HPDE6-E6E7 (cell line): ENCODE results near the gene CBLN2.

Source experiments
- DNase-seq: peaks from one replicate; pipeline ENCODE4 v3.0.0; 2011; ENCODE audit warnings: missing footprints; ENCODE audit errors: extremely low spot score

CBLN2 gene

DNA sequence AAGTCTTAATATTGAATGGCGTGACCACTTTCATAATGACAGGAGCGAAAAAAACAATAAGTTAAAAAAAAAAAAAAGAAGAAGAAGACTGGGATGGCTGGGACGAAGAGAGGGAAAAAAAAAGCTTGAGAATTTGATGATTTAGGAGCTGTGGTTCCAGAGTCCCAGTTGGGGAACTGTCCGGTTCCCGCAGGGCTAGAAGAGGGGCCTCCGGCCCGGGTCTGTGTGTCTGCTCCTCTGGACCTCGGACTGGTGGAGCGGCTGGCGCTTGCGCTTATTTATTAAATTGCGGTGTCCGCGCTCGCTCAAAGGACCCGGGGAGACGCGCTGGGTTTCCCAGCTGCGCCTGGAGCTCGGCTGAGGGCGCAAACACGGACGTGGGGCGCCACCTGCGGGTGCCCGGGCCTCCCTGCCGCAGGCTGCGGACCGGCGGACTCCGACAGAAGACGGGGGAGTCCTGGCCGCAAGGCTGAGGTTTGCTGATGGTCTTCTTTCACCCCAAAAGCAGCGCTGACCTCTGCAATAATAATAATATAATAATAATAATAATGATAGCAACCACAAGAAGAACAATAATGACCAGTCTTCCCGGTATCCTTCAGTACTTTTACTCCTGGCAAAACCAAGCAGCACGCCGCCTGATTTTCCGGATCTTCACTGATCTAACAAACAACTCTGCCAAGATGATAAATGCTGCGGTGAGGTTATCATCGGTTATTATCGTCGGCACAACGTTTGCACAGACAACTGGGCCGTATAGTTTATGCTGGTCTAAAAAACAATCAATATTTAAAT is at the start of gene CBLN2:
CBLN2 (minus strand) TSS at position 251 of the 795 bp plus-strand sequence. CDS start 2,182 bp downstream, outside the sequence.
- peak; percentile 81 for DNase-seq

DNA sequence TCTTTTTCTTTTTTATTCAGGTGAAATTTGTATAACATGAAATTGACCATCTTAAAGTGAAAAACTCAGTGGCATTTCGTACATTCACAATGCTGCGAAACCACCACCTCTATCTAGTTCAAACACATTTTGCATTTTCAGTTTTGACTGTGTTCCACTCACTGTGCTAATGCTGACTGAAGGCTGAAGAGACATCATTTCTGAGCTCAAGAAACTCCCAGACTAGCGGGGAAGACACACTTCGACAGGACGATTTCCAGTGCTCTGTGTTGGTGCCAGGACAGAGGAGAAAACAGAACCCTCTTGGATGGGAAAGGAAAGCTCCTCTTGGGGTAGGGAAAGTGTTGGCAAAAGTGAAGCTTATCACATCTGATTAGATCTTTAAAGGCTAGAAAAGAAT is 44.2 kb upstream of the CBLN2 start:
- no peak for DNase-seq

DNA sequence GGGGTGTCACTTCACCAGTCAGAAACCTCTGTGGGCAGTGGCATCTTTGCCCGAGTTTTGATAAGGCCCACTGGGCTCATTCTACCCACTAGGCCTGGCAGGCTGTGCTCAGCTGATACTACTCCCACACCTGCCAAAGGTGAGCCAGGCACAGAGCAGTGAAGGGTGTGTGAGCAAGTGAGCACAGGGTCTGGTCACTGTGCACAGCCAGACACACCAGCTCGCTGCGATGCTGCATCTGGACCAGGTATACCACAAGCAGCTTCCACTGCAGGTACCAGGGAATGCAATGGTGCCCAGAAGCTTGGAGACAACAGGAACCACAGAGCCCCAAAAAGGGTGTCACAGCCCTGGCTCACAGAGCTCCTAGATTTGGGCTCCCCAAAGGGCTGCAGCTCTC is 40.6 kb upstream of the CBLN2 start:
- DNase-seq: no peak

DNA sequence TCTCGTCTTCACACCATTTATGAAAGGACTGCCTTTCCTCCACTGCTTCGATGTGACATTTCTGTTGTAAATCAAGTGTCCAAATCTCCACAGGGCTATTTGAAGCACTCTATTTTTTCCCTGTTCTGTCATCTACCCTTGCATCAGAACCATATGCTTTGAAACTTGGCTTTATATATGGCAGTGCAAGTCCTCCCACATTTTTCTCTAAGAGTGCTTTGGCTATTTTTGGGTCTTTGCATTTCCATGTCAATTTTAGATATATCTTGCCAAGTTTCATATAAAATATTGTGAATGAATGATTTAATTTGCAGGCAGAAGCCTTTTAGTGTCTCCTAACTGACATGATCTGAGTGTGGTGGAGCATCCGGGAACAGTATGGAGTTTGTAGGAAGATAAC is 37.8 kb upstream of the CBLN2 start:
- DNase-seq: no peak

DNA sequence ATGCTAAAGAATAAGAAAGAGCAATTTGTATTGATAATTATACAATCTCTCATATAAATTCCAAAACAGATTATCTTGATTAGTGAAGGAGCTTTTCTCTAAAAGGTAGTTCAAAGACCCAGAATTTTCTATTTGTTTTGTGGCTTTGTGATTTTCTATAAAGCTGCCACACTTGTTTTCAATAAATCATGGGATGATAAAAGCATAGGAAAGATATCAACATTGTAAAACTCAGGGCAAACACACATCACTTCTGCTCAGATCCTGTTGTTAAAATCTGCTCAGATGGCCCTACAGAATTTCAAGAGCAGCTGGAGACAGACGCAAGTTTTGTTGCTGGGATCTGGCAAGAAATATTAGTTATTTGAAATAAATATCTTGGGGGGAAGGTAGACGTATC is 28.8 kb upstream of the CBLN2 start:
- DNase-seq: no peak

DNA sequence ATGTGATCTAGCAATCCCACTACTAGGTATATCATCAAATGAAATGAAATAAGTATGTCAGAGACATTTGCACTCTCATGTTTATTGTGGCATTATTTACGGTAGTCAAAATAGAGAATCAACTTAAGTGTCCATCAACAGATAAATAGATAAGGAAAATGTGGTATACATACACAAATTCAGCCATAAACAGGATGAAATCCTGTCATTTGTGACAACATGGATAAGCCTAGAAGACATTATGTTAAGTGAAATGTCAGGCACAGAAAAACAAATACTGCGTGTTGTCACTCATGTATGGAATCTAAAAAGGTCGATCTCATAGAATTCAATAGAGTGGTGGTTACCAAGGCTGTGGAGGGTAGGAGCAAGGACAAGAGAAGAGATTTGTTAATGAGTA is 22.1 kb upstream of the CBLN2 start:
- no peak for DNase-seq

DNA sequence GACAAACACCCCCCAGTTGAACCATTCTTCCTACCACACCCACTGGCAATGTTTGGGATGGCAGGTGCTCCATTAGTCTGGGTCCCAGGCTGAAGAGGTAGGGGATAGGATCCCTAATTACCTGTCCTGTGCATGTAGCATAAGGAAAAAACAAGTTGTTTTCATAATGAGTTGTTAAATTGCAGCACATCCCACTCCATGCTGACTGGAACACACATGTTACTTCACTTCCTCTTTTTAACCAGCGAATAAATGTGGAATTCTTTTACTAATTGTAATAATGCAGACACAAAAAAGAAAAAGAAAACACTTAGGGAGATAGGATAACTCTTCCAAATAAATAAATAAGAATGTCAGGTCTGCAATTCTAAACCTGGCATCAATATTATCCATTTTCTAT is 11.8 kb upstream of the CBLN2 start:
- no peak for DNase-seq

DNA sequence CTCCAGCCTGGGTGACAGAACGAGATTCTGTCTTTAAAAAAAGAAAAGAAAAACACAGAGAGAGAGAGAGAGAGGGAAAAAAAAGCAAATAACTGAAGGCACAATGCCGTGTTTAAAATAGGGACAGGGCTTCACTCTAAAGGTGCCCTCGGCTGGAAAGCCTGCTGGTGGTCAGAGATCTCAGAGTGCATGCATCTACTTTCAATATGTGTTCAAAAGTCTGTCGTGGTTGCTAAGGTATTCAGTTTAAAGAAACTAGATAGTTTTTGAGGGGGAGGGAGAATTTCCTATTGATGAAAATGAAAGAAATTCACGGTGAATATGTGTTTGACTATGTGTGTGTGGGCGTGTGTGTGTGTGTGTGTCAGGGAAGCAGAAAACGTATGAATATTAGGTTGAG is 11.0 kb upstream of the CBLN2 start:
- DNase-seq: no peak

DNA sequence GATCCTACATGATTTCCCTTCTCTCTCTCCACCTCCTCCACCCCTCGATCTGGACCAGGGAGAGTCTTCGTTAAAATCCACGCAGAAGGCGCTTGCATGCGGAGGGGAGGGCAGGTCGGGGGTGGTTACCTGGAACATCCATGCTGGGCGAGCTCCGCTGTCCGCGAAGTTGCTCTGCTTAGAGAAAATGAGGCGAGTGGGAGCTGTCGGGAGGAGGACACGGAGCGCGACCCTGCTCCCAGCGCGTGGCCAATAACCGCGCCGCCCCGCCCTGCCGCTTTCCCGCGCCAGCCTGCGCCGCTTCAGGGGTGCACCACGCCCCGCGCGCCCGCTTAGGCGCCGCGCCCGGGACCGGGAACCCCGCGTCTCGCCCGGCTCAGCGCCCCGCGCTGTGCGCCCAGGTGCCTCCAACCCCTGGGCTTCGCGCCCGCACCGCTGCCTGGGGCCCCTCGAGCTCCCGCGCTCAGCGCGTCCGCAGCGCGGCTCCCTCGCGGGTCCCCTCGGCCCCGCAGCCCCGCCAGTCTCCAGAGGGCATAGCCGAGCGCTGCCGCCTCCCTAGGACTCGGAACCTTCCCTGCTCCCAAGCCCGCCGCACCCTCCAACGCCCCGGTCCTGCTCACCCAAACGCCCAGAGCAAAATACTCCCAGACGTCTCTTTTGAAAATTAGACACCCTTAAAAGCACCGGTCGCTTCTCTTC is 636 bp downstream of the CBLN2 start:
- no peak for DNase-seq

DNA sequence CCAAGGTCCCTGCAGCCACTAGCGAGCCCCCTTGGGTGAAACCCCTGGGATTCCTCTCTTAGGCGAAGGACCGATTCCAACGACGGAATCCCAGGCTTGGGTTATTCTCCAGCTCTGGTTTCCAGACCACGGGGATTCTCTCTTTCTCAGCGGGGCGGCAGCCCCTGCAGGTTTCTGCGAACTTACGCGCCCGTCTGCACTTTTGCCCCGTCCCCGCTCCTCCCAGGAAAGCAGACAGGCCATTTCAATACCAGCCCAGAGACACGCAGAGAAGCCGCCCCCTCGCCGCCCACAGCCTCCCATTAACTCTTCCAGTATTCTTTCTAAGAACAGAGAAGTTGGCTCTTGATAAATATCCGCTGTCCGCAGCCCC is 1.2 kb downstream of the CBLN2 start:
- DNase-seq: no peak

DNA sequence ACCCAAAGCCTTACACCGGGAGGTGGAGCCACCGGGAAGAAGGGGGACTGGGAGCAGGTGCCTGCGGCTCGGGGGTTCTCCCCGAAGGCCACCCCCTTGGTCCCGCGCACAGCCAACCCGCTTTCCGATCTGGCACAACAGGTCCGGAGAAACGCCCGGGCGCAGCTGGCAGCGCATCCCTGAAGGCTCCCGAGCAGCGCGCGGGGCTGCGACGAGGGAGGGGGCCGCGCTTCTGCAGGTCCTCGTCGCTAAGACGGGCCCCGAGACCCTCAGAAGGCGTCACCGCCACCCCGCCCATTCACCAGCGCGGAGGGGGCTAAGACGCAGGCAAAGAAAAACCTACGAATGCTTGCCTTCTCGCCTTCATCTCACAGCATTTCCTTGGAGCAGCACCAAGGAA is 1.8 kb downstream of the CBLN2 start:
- no peak for DNase-seq

DNA sequence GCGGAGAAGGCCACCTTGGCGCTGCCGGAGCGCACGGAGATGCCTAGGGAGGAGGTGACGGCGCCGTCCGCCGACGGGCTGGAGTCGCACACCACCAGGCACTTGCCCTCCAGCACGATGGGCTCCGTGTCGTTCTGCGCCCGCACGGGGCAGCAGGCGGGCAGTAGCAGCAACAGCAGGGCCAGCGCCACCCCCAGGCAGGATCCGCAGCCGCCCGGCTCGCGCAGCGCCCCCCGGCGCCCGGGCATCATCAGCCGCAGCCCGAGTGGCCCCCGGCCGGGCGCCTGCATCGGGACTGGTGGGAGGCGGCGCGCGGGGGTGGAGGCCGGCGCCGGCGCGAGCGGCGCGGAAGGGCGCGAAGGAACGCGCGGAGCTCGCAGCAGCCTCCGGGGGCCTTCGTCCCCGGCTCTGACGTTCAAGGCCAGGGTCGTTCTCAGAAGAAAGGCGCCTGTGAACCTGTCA is 2.2 kb downstream of the CBLN2 start:
- DNase-seq: no peak

DNA sequence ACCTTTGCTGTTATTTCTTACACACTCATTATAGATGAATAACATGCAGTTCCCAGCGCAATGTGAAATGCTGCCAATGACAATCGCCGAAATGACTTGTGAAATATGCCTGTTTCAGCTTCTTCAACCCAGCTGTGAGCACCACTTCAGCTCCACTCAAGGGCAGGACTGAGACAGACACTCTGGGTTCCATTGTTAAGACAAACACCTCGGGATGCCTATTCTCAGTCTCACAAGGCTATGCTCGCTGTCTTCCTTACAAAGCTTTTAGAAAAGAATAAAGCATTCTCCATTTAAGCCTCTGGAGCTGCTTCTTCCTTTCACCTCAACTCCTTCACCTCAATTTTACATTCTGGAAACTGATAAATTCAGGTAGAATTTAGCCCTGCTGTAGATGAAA is 4.2 kb downstream of the CBLN2 start:
- DNase-seq: no peak

DNA sequence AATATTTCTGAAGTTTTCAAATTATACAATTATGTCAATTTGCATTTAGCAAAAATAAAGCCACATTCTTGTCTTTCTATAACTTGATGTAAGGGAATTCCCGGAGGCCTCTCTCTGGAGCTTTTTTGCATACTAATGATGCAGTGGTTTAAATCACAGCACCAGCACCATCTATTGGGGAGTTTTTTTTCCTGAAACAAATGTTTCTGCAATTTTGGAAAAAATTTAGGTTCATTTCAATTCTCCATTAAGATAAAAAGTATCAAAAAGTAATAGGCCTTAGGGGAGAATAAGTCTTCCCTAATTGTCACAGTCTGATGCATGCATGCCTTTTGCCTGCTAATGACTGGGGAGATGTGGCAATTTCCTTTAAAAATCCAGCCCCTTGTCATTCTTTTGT is 13.5 kb downstream of the CBLN2 start:
- no peak for DNase-seq

DNA sequence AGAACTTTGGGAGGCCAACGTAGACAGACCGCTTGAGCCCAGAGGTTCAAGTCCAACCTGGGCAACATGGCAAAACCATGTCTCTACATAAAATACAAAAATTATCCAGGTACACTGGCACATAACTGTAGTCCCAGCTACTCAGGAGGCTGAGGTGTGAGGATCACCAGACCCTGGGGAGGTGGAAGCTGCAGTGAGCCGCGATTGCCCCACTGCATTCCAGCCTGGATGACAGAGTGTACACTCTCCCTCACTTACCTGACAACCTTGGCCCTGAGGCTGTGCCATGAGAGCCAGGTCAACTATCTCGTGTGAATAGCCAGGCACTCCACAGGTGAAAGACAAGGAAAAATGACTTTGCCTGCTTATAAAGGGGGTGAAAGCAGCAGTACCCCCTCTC is 39.3 kb downstream of the CBLN2 start:
- DNase-seq: no peak

DNA sequence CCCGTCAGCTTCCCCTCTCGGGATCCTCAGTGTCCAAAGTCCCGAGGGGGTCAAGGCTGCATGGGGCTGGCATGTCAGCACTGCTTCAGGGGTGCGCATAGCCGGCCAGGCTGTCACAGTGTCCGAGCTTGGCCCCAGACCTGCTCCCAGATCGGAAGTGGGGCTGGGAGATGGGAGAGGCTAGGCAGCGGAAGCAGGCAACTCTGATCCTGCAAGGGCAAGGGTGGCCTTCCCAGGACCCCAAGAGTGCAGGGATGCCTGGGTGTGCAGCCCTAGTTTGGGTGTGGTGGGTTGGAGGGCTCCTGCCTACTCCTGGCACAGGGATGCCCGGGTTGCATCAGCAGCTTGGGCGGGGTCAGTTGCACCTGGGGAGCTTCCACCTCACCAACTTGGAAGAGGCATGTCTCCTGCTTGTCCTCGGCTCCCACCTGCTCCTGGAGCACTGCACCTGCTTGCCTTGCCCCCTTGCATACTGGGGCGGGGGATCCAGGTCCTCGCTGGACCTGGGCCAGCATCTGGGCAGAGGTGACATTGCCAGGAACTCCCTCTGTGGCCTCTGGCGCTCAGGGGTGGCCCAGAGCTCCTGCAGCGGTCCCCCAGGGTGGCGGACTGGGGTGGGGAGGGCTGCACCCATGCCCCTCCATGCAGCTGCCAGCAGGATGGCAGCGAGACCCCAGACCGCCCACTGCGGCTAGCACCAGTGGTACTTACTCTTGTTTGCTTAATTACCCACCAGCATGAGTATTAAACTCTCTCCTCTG is 41.3 kb downstream of the CBLN2 start:
- no peak for DNase-seq

DNA sequence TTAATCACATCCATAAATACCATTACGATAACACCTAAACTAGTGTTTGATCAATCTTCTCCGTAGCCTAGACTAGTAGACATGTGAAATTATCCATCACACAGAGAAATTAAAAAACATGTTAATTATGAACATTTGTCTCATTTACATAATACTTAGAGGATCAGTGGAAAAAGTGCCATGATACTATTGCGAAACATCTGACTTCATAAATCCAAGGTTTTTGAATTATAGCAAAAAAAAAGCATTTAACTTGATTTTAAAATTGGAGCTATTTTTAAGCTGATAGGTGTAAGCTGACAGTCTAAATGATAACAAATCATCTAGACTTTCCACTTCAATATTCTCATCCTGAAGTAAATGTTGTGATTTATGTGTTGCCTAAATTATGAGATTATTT is 51.6 kb downstream of the CBLN2 start:
- no peak for DNase-seq
